SK-N-SH (cell line): Measurements from ENCODE around the gene SORBS2. TPM values are rescaled to one million over a fixed set of nuclear protein-coding genes. Genes with fewer than 3 reads are reported as not detected.
A peak's percentile ranks its signal among the peaks of the same experiment; 100 is the strongest.

Source experiments
- CTCF ChIA-PET: fragments of 300-600, 350-600 bp; formaldehyde crosslinking; extraction: SDS; loops from one replicate; lab custom pipeline; 2021; lab: Yijun Ruan, JAX
- POLR2A ChIA-PET: fragments of 350-600 bp; sonication (Branson Sonifier 250); formaldehyde crosslinking; extraction: SDS; loops from one replicate; lab custom pipeline; 2020; ENCODE audit warnings: antibody characterized with exemption, inconsistent platforms; lab: Yijun Ruan, JAX
- DNase-seq: peaks from one replicate; pipeline ENCODE4 v3.0.0; 2012
- H2AFZ ChIP-seq: fragments of 200-600 bp; sonication (generic); 2 replicates; pipeline ENCODE4 v1.8.1; 2016; ENCODE audit warnings: antibody characterized with exemption, mild to moderate bottlenecking, low read depth
- H3F3A ChIP-seq: fragments of 200-600 bp; sonication (generic); replicated peaks from 2 replicates; pipeline ENCODE3; 2016; ENCODE audit warnings: antibody characterized with exemption, mild to moderate bottlenecking; ENCODE audit not compliant: insufficient read depth
- H3K27ac ChIP-seq, 2 experiments: fragments of 200-500 bp in 1 of 2; fragments of 200-600 bp in 1 of 2; sonication (Bioruptor generic) in 1 of 2; sonication (generic), shearing (Covaris generic) in 1 of 2; 2 replicates each; pipeline versions ENCODE4 v1.5.1 to v1.6.1; 2014 to 2016; ENCODE audit warnings: low read depth in 2 of 2, inconsistent platforms in 1 of 2, low read length in 1 of 2, mild to moderate bottlenecking in 1 of 2, mixed read lengths in 1 of 2
- H3K27me3 ChIP-seq: fragments of 200-600 bp; sonication (generic), shearing (Covaris generic); 2 replicates; pipeline ENCODE4 v1.6.1; 2016; ENCODE audit warnings: mixed run types; ENCODE audit not compliant: insufficient read depth
- H3K36me3 ChIP-seq, 2 experiments: fragments of 200-500 bp in 1 of 2; fragments of 200-600 bp in 1 of 2; sonication (Bioruptor generic) in 1 of 2; sonication (generic) in 1 of 2; replicated peaks in 1 of 2; 2 replicates each; pipeline versions ENCODE3 to v1.5.1; 2014 to 2016; ENCODE audit warnings: low read length in 1 of 2, mild to moderate bottlenecking in 1 of 2; ENCODE audit not compliant: insufficient read depth in 2 of 2, control insufficient read depth in 1 of 2
- H3K4me1 ChIP-seq, 2 experiments: fragments of 200-500 bp in 1 of 2; fragments of 200-600 bp in 1 of 2; sonication (Bioruptor generic) in 1 of 2; sonication (generic), shearing (Covaris generic) in 1 of 2; 2 replicates each; pipeline versions ENCODE4 v1.5.1 to v1.6.1; 2014 to 2016; ENCODE audit warnings: low read depth in 1 of 2, low read length in 1 of 2, mixed run types in 1 of 2; ENCODE audit not compliant: insufficient read depth in 2 of 2, control insufficient read depth in 1 of 2
- H3K4me2 ChIP-seq: fragments of 200-600 bp; sonication (generic), shearing (Covaris generic); 2 replicates; pipeline ENCODE4 v1.6.1; 2017; ENCODE audit warnings: mixed run types
- H3K4me3 ChIP-seq, 2 experiments: fragments of 200-500 bp in 1 of 2; fragments of 200-600 bp in 1 of 2; sonication (Bioruptor generic) in 1 of 2; sonication (generic), shearing (Covaris generic) in 1 of 2; 2 replicates each; pipeline versions ENCODE4 v1.5.1 to v1.8.1; 2014 to 2016; ENCODE audit warnings: low read depth in 2 of 2, inconsistent platforms in 1 of 2, low read length in 1 of 2, mild to moderate bottlenecking in 1 of 2, mixed read lengths in 1 of 2, moderate library complexity in 1 of 2
- H3K79me2 ChIP-seq: fragments of 200-600 bp; sonication (generic); 2 replicates; pipeline ENCODE4 v1.8.1; 2017; ENCODE audit warnings: mild to moderate bottlenecking; ENCODE audit not compliant: insufficient read depth
- H3K9ac ChIP-seq: fragments of 200-600 bp; sonication (generic); 2 replicates; pipeline ENCODE4 v1.6.1; 2017; ENCODE audit warnings: mixed run types
- H3K9me2 ChIP-seq: fragments of 200-600 bp; sonication (generic); 2 replicates; pipeline ENCODE4 v1.6.1; 2017; ENCODE audit warnings: mixed run types
- H3K9me3 ChIP-seq: fragments of 200-600 bp; sonication (generic); 2 replicates; pipeline ENCODE4 v1.6.1; 2017; ENCODE audit warnings: mixed run types, mild to moderate bottlenecking, moderate library complexity
- H4K20me1 ChIP-seq: fragments of 200-600 bp; sonication (generic); 2 replicates; pipeline ENCODE4 v1.6.1; 2017; ENCODE audit warnings: mild to moderate bottlenecking, mixed run types; ENCODE audit not compliant: insufficient read depth
- CHD2 ChIP-seq: fragments of 150-350 bp; IDR thresholded peaks from 2 replicates; pipeline ENCODE4 v1.6.1; 2018; ENCODE audit warnings: low read length; ENCODE audit not compliant: partially characterized antibody
- ELF1 ChIP-seq: IDR thresholded peaks from 2 replicates; pipeline ENCODE4 v1.4.0; 2012
- EP300 ChIP-seq, 2 experiments: IDR thresholded peaks; 2 replicates each; pipeline versions ENCODE4 v1.4.0 to v1.6.1; 2012; ENCODE audit warnings: borderline replicate concordance in 1 of 2, low read depth in 1 of 2, low read length in 1 of 2
- EZH2phosphoT487 ChIP-seq: fragments of 200-600 bp; sonication (generic); IDR thresholded peaks from 2 replicates; pipeline ENCODE4 v1.6.1; 2017; ENCODE audit warnings: low read depth, mixed run types, mild to moderate bottlenecking, antibody characterized with exemption, moderate library complexity, borderline replicate concordance
- FOXJ3 ChIP-seq: sonication (generic); formaldehyde crosslinking; IDR thresholded peaks from 2 replicates; pipeline ENCODE4 v1.5.1; 2020; ENCODE audit warnings: mild to moderate bottlenecking, missing genetic modification reagents
- GABPA ChIP-seq: IDR thresholded peaks from 2 replicates; pipeline ENCODE4 v1.4.0; 2012; ENCODE audit warnings: low read depth, mild to moderate bottlenecking
- GATA2 ChIP-seq: sonication (generic); formaldehyde crosslinking; IDR thresholded peaks from 2 replicates; pipeline ENCODE4 v1.5.0; 2020; ENCODE audit warnings: mild to moderate bottlenecking, missing genetic modification reagents
- NFIC ChIP-seq: IDR thresholded peaks from 2 replicates; pipeline ENCODE4 v1.4.0; 2012; ENCODE audit warnings: borderline replicate concordance
- POLR2AphosphoS5 ChIP-seq: IDR thresholded peaks from 2 replicates; pipeline ENCODE4 v1.6.1; 2012; ENCODE audit warnings: low read depth, low read length
- RAD21 ChIP-seq: IDR thresholded peaks from 2 replicates; pipeline ENCODE4 v1.6.1; 2012; ENCODE audit warnings: mild to moderate bottlenecking, low read length
- RCOR1 ChIP-seq: fragments of 150-350 bp; IDR thresholded peaks from 2 replicates; pipeline ENCODE4 v1.6.1; 2017; ENCODE audit warnings: antibody characterized with exemption, low read length
- RXRA ChIP-seq: IDR thresholded peaks from 2 replicates; pipeline ENCODE4 v1.4.0; 2012; ENCODE audit warnings: low read depth, mild to moderate bottlenecking, borderline replicate concordance
- SIN3A ChIP-seq: IDR thresholded peaks from 2 replicates; pipeline ENCODE4 v1.6.1; 2012; ENCODE audit warnings: low read depth, mild to moderate bottlenecking, low read length, moderate library complexity, borderline replicate concordance
- SMC3 ChIP-seq: IDR thresholded peaks from 2 replicates; pipeline ENCODE4 v1.6.1; 2012; ENCODE audit warnings: low read depth, low read length, improper control_type of control experiment
- TAF1 ChIP-seq: IDR thresholded peaks from 2 replicates; pipeline ENCODE4 v1.6.1; 2012; ENCODE audit warnings: low read depth, mild to moderate bottlenecking, low read length, moderate library complexity, borderline replicate concordance
- TEAD4 ChIP-seq: IDR thresholded peaks from 2 replicates; pipeline ENCODE4 v1.4.0; 2012; ENCODE audit warnings: mild to moderate bottlenecking, borderline replicate concordance; ENCODE audit not compliant: insufficient read depth
- USF1 ChIP-seq: IDR thresholded peaks from 2 replicates; pipeline ENCODE4 v1.4.0; 2012; ENCODE audit warnings: low read depth, borderline replicate concordance
- YY1 ChIP-seq: IDR thresholded peaks from 2 replicates; pipeline ENCODE4 v1.4.0; 2012; ENCODE audit warnings: low read depth, mild to moderate bottlenecking
- WGBS: methylation state at CpG from one replicate; pipeline ENCODE4 v1.1.6; 2017; ENCODE audit warnings: low lambda C conversion rate; 5-methylcytosine and 5-hydroxymethylcytosine counted together
- polyA plus RNA-seq, 3 experiments: library from polyadenylated mRNA; depleted of rRNA; stranded (reverse); fragments of >200 nt; gene quantifications; 2 replicates each; pipeline ENCODE4 v1.2.3, GENCODE V29; 2012
- TF ChIP-seq, protein P1 (sequence below): fragments of 150-350 bp; IDR thresholded peaks from 2 replicates; pipeline ENCODE4 v1.6.1; 2016; ENCODE audit warnings: mild to moderate bottlenecking, low read depth, low read length
- TF ChIP-seq, protein P2 (sequence below): IDR thresholded peaks from 2 replicates; pipeline ENCODE4 v1.4.0; 2012; ENCODE audit warnings: low read depth

The SORBS2 gene
- polyA plus RNA-seq, 1 of the 3 experiments (the other 2 are of a cell fraction), result 2.5 TPM

- no peak for TF ChIP-seq ELF1
Measured at GRCh38 chr4:185660340-185660739, 151.7 kb downstream of the SORBS2 start (continued).

DNA sequence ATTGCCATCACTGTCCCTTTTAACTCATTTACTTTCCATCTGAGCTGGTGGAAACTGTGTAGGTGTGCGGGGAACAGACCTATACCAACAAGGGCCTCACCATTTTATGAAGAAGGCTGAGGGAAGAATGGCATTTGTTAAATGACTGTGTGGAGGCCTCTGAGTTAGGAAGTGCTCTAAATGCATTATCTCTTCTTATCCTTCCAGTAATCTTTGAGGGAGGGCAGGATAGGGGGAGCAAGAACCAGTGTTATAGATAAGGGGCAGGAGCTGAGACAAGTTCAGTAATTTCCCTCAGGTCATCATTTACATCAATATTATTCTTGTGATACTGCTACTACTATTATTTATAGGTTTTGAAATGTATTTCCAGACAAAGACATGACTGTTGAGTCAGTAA, 154.3 kb downstream of the SORBS2 start:
- Histone ChIP-seq H3K27me3 (no peaks in the 10 kb centered on the region), H3K9me3 (no peaks in the 10 kb centered on the region), H3K4me1 (peaks cover 0 to 5% of the 10 kb centered on the region in 2 experiments; a peak in 2 of 4 replicates), H4K20me1 (no peaks in the 10 kb centered on the region), H3K36me3 (no peaks in the 10 kb centered on the region), H3F3A (no peaks in the 10 kb centered on the region), H2AFZ (no peak overlapping the region), H3K79me2 (no peaks in the 10 kb centered on the region), H3K27ac (no peak overlapping the region), H3K9me2 (no peaks in the 10 kb centered on the region), H3K9ac (no peak overlapping the region), H3K4me2 (no peak overlapping the region), H3K4me3 (no peak overlapping the region)
- WGBS, result 88% methylated on average over 1 of the region's 1 CpG
- CTCF ChIA-PET, result interaction anchor here (0.9 to 2.4 kb wide), 2 partner anchors 186 to 364 kb away, joined by 3 to 8 read pairs; no protein-coding TSS in a partner anchor
- peak; percentile 26 for DNase-seq
- POLR2A ChIA-PET, result no interaction called here
- peak; percentile 50 for TF ChIP-seq GATA2
- TF ChIP-seq FOXJ3 (CRISPR knock-in tag), result no peak
- no peak for TF ChIP-seq CHD2
- TF ChIP-seq, protein P1, sequence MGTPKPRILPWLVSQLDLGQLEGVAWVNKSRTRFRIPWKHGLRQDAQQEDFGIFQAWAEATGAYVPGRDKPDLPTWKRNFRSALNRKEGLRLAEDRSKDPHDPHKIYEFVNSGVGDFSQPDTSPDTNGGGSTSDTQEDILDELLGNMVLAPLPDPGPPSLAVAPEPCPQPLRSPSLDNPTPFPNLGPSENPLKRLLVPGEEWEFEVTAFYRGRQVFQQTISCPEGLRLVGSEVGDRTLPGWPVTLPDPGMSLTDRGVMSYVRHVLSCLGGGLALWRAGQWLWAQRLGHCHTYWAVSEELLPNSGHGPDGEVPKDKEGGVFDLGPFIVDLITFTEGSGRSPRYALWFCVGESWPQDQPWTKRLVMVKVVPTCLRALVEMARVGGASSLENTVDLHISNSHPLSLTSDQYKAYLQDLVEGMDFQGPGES, result no peak
- TF ChIP-seq, protein P2, sequence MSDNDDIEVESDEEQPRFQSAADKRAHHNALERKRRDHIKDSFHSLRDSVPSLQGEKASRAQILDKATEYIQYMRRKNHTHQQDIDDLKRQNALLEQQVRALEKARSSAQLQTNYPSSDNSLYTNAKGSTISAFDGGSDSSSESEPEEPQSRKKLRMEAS, result no peak
- no peak for TF ChIP-seq SIN3A
- TF ChIP-seq RCOR1, result 0 out of 2 replicates have a peak, but pooled peaks have one; percentile 9
- no peak for TF ChIP-seq YY1

- CTCF ChIA-PET, result interaction anchor here (0.9 to 2.4 kb wide), 2 partner anchors 186 to 364 kb away, joined by 3 to 8 read pairs; no protein-coding TSS in a partner anchor
Measured at GRCh38 chr4:185657183-185657582, 154.8 kb downstream of the SORBS2 start.

More at GRCh38 chr4:185657183-185657582, 154.8 kb downstream of the SORBS2 start:
- no peaks in the 10 kb centered on the region for H3K36me3 ChIP-seq
- H3K9ac ChIP-seq, result no peak overlapping the region
- H4K20me1 ChIP-seq, result no peaks in the 10 kb centered on the region
- POLR2A ChIA-PET, result no interaction called here
- no peak for TF ChIP-seq TAF1
- no peak for TF ChIP-seq USF1
- TF ChIP-seq GATA2, result no peak
- no peak for TF ChIP-seq ELF1
- no peak for TF ChIP-seq EP300 (IDR thresholded peaks at IDR 0.05; ENCODE audit: borderline replicate concordance in 1 of 2, low read depth in 1 of 2, low read length in 1 of 2)
- no peak for TF ChIP-seq RXRA
- TF ChIP-seq CHD2, result no peak
- TF ChIP-seq EZH2phosphoT487, result no peak
- no peak for TF ChIP-seq POLR2AphosphoS5
- TF ChIP-seq NFIC, result no peak
- no peak for TF ChIP-seq RAD21
- no peak for TF ChIP-seq SMC3
- TF ChIP-seq GABPA, result no peak
- no peak for TF ChIP-seq TEAD4
- H3K4me3 ChIP-seq, result no peak overlapping the region
- no peaks in the 10 kb centered on the region for H3K9me2 ChIP-seq
- H3K27me3 ChIP-seq, result no peaks in the 10 kb centered on the region
- H2AFZ ChIP-seq, result no peak overlapping the region
- H3F3A ChIP-seq, result no peaks in the 10 kb centered on the region
- H3K79me2 ChIP-seq, result no peaks in the 10 kb centered on the region
- peaks cover 0 to 5% of the 10 kb centered on the region in 2 experiments; a peak in 2 of 4 replicates for H3K4me1 ChIP-seq
- DNase-seq, result no peak
- no peak overlapping the region for H3K27ac ChIP-seq
- H3K4me2 ChIP-seq, result no peak overlapping the region
- no peaks in the 10 kb centered on the region for H3K9me3 ChIP-seq
- WGBS, result 83% methylated on average over 13 of the region's 14 CpGs
